ENCODE data around the gene COG5. TPM values are rescaled to one million over a fixed set of nuclear protein-coding genes. Genes with fewer than 3 reads are reported as not detected.

COG5 gene
- total RNA-seq, 4 donors from 2014 or later, result 39.7 to 143 (median 98.3) TPM

- Histone ChIP-seq H3K27ac (no peak overlapping the region), H3K4me1 (no peaks in the 10 kb centered on the region), H3K36me3 (no peaks in the 10 kb centered on the region), H3K4me3 (no peak overlapping the region), H3K9me3 (no peaks in the 10 kb centered on the region), H3K27me3 (no peaks in the 10 kb centered on the region)
- intact Hi-C loops (cut with DNase I; ENCODE audit: low total_unique reads), result no loop called here
- no peak for TF ChIP-seq POLR2A (IDR thresholded peaks at IDR 0.05)
- TF ChIP-seq, protein P1, sequence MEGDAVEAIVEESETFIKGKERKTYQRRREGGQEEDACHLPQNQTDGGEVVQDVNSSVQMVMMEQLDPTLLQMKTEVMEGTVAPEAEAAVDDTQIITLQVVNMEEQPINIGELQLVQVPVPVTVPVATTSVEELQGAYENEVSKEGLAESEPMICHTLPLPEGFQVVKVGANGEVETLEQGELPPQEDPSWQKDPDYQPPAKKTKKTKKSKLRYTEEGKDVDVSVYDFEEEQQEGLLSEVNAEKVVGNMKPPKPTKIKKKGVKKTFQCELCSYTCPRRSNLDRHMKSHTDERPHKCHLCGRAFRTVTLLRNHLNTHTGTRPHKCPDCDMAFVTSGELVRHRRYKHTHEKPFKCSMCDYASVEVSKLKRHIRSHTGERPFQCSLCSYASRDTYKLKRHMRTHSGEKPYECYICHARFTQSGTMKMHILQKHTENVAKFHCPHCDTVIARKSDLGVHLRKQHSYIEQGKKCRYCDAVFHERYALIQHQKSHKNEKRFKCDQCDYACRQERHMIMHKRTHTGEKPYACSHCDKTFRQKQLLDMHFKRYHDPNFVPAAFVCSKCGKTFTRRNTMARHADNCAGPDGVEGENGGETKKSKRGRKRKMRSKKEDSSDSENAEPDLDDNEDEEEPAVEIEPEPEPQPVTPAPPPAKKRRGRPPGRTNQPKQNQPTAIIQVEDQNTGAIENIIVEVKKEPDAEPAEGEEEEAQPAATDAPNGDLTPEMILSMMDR (IDR thresholded peaks at IDR 0.05), result no peak
- DNase-seq, result no peak
Observed at GRCh38 chr7:107190090-107190489, 373.6 kb downstream of the COG5 start.

DNA sequence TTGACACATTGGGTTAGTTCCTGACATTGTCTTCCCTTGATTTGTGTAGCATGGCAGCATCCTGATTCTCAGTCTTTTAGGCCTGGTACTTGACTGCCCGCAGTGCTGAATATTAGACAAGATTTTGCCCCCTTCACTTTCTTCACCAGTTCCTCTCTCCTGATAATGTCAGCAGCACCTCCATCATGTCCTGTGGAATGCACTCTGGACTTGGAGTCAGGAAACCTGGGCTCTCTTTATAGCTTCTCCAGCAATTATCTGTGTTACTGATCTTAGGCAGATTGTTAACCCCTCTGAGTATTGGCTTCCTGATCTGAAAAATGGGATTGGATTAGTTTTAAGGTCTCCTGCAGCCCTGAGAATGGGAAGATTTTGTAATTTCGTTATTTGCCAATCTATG, 375.9 kb downstream of the COG5 start:
- Histone ChIP-seq H3K4me1 (no peaks in the 10 kb centered on the region), H3K27me3 (no peaks in the 10 kb centered on the region), H3K4me3 (no peak overlapping the region), H3K36me3 (no peaks in the 10 kb centered on the region), H3K9me3 (no peaks in the 10 kb centered on the region), H3K27ac (no peak overlapping the region)
- DNase-seq, result no peak
- no peak for TF ChIP-seq POLR2A (IDR thresholded peaks at IDR 0.05)
- TF ChIP-seq, protein P1 (IDR thresholded peaks at IDR 0.05), result no peak
- intact Hi-C loops (cut with DNase I; ENCODE audit: low total_unique reads), result no loop called here

DNA sequence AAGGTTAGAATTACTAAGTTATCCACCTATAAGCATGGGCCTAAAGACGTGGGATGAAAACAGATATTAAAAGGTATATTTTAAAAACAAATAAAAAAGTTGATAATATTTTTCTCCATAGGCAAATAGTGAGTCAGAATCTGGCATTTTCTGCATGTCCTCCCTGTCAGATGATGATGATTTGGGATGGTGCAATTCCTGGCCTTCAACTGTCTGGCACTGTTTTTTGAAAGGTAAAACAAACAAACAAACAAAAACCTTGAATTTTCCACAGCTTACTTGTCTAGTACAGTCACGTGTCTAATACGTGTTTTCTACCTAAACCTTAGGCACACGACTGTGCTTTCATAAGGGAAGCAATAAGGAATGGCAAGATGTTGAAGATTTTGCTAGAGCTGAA, 377.5 kb downstream of the COG5 start:
- DNase-seq, result no peak
- Histone ChIP-seq H3K27me3 (no peaks in the 10 kb centered on the region), H3K36me3 (no peaks in the 10 kb centered on the region), H3K4me3 (no peak overlapping the region), H3K27ac (no peak overlapping the region), H3K4me1 (no peaks in the 10 kb centered on the region), H3K9me3 (no peaks in the 10 kb centered on the region)
- intact Hi-C loops (cut with DNase I; ENCODE audit: low total_unique reads), result no loop called here
- TF ChIP-seq, protein P1 (IDR thresholded peaks at IDR 0.05), result no peak
- TF ChIP-seq POLR2A (IDR thresholded peaks at IDR 0.05), result no peak

- no peak for DNase-seq
- TF ChIP-seq, protein P1 (IDR thresholded peaks at IDR 0.05), result no peak
- no peak for TF ChIP-seq POLR2A (IDR thresholded peaks at IDR 0.05)
- H3K4me1 ChIP-seq, result no peaks in the 10 kb centered on the region
- intact Hi-C loops (cut with DNase I; ENCODE audit: low total_unique reads), result no loop called here
- H3K4me3 ChIP-seq, result no peak overlapping the region
- H3K9me3 ChIP-seq, result no peaks in the 10 kb centered on the region
- H3K36me3 ChIP-seq, result no peaks in the 10 kb centered on the region
- H3K27ac ChIP-seq, result no peak overlapping the region
- no peaks in the 10 kb centered on the region for H3K27me3 ChIP-seq
Observed at GRCh38 chr7:107185716-107186115, 378.0 kb downstream of the COG5 start.

GRCh38 chr7:107181172-107181571, 382.5 kb downstream of the COG5 start:
- intact Hi-C loops (cut with DNase I; ENCODE audit: low total_unique reads), result no loop called here
- no peaks in the 10 kb centered on the region for H3K36me3 ChIP-seq
- H3K9me3 ChIP-seq, result no peaks in the 10 kb centered on the region
- peaks cover 0 to 4% of the 10 kb centered on the region in 2 donors for H3K4me1 ChIP-seq
- no peak for DNase-seq
- no peak overlapping the region for H3K27ac ChIP-seq
- H3K27me3 ChIP-seq, result no peaks in the 10 kb centered on the region
- H3K4me3 ChIP-seq, result no peak overlapping the region
- TF ChIP-seq, protein P1 (IDR thresholded peaks at IDR 0.05), result no peak
- no peak for TF ChIP-seq POLR2A (IDR thresholded peaks at IDR 0.05)
